OCI-LY1 (cell line): ENCODE data around the gene RPS24.

ENCODE experiments used
- H2AFZ ChIP-seq: fragments of 200-600 bp; sonication (generic), shearing (Covaris generic); 2 replicates; pipeline ENCODE4 v1.6.0; 2014; ENCODE audit warnings: antibody characterized with exemption, mild to moderate bottlenecking, low read length
- H3F3A ChIP-seq: fragments of 200-600 bp; sonication (generic), shearing (Covaris generic); 2 replicates; pipeline ENCODE4 v1.6.0; 2014; ENCODE audit warnings: mild to moderate bottlenecking, antibody characterized with exemption, low read length, moderate library complexity; ENCODE audit not compliant: insufficient read depth
- H3K27ac ChIP-seq: fragments of 200-600 bp; sonication (generic); 2 replicates; pipeline ENCODE4 v1.5.1; 2014; ENCODE audit warnings: low read length, mixed run types, mild to moderate bottlenecking, low read depth; ENCODE audit not compliant: poor library complexity, severe bottlenecking
- H3K27me3 ChIP-seq: fragments of 200-600 bp; sonication (generic); 2 replicates; pipeline ENCODE4 v1.6.0; 2014; ENCODE audit warnings: antibody characterized with exemption, mild to moderate bottlenecking, low read length, moderate library complexity; ENCODE audit not compliant: insufficient read depth
- H3K36me3 ChIP-seq: fragments of 200-600 bp; sonication (generic); 2 replicates; pipeline ENCODE4 v1.6.1; 2014; ENCODE audit warnings: mild to moderate bottlenecking, antibody characterized with exemption, low read length, moderate library complexity, mixed read lengths; ENCODE audit not compliant: insufficient read depth
- H3K4me1 ChIP-seq: fragments of 200-600 bp; sonication (generic); 2 replicates; pipeline ENCODE4 v1.5.1; 2014; ENCODE audit warnings: mild to moderate bottlenecking, low read length, moderate library complexity; ENCODE audit not compliant: insufficient read depth, severe bottlenecking
- H3K4me2 ChIP-seq: fragments of 200-600 bp; sonication (generic), shearing (Covaris generic); 2 replicates; pipeline ENCODE4 v1.6.1; 2014; ENCODE audit warnings: low read length
- H3K4me3 ChIP-seq: fragments of 200-600 bp; sonication (generic); 2 replicates; pipeline ENCODE4 v1.5.1; 2014; ENCODE audit warnings: low read length, low read depth, mild to moderate bottlenecking, mixed read lengths; ENCODE audit not compliant: poor library complexity, severe bottlenecking
- H3K79me2 ChIP-seq: fragments of 200-600 bp; shearing (Covaris generic); 2 replicates; pipeline ENCODE4 v1.6.1; 2016; ENCODE audit warnings: mixed run types, low read length, mixed read lengths; ENCODE audit not compliant: insufficient read depth
- H3K9ac ChIP-seq: fragments of 200-600 bp; sonication (generic), shearing (Covaris generic); 2 replicates; pipeline ENCODE4 v1.6.1; 2014; ENCODE audit warnings: mild to moderate bottlenecking, low read length, mixed read lengths
- H3K9me2 ChIP-seq: fragments of 200-600 bp; sonication (generic), shearing (Covaris generic); 2 replicates; pipeline ENCODE4 v1.6.1; 2014; ENCODE audit warnings: low read depth, mild to moderate bottlenecking, low read length, mixed read lengths
- H3K9me3 ChIP-seq: fragments of 200-600 bp; shearing (Covaris generic); 2 replicates; pipeline ENCODE4 v1.6.1; 2014; ENCODE audit warnings: low read length, mixed read lengths
- H4K20me1 ChIP-seq: fragments of 200-600 bp; sonication (generic), shearing (Covaris generic); 2 replicates; pipeline ENCODE4 v1.6.0; 2016; ENCODE audit warnings: mild to moderate bottlenecking, low read length; ENCODE audit not compliant: insufficient read depth
- EZH2 ChIP-seq: fragments of 200-600 bp; sonication (generic), shearing (Covaris generic); IDR thresholded peaks from 2 replicates; pipeline ENCODE4 v1.8.0; 2017; ENCODE audit warnings: borderline replicate concordance, mixed run types, mild to moderate bottlenecking, antibody characterized with exemption, low read length, moderate library complexity, mixed read lengths
- TF ChIP-seq, protein P1 (sequence below): fragments of 200-600 bp; sonication (generic), shearing (Covaris generic); IDR thresholded peaks from 2 replicates; pipeline ENCODE4 v1.5.1; 2017; ENCODE audit warnings: mild to moderate bottlenecking, antibody characterized with exemption, low read length, moderate library complexity, mixed read lengths

Gene RPS24

DNA sequence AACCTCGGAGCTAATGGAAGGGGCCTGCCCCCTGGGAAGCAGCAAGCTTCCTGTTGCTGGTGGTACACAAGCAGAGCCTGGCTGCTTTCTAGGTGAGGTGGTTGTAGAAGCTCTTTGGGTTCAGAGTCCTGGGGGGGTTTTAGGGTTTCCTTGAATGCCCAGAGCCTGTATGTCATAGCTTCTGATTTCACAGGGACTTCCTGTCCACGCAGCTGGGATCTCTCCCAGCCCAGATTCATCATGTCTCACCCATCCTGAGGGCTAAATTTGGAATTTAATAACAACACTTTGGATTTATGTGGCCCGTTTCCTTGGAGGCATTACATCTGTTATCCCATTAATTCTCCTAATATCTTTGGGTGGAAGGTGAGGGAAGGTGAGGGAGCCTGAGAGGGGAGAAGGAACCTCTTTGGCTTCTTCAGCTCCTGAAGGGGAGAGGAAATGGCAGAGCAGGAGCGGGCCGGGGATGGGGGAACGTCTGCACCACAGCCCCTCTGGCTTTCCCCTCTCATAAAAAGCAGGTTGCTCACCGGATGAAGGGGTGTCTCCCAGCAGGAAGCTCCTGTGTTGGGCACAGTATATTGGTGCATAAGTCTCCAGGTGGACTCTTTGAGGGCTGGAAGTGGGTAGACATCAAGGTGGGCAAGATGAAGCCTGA, 19.7 kb downstream of the RPS24 start:
- no peaks in the 10 kb centered on the region for H3F3A ChIP-seq
- H3K4me1 ChIP-seq = no peaks in the 10 kb centered on the region
- TF ChIP-seq EZH2 = no peak
- TF ChIP-seq, protein P1, sequence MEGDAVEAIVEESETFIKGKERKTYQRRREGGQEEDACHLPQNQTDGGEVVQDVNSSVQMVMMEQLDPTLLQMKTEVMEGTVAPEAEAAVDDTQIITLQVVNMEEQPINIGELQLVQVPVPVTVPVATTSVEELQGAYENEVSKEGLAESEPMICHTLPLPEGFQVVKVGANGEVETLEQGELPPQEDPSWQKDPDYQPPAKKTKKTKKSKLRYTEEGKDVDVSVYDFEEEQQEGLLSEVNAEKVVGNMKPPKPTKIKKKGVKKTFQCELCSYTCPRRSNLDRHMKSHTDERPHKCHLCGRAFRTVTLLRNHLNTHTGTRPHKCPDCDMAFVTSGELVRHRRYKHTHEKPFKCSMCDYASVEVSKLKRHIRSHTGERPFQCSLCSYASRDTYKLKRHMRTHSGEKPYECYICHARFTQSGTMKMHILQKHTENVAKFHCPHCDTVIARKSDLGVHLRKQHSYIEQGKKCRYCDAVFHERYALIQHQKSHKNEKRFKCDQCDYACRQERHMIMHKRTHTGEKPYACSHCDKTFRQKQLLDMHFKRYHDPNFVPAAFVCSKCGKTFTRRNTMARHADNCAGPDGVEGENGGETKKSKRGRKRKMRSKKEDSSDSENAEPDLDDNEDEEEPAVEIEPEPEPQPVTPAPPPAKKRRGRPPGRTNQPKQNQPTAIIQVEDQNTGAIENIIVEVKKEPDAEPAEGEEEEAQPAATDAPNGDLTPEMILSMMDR = no peak
- no peaks in the 10 kb centered on the region for H3K79me2 ChIP-seq
- H3K36me3 ChIP-seq = no peaks in the 10 kb centered on the region
- H3K27me3 ChIP-seq = no peaks in the 10 kb centered on the region
- H3K27ac ChIP-seq = no peak overlapping the region
- H4K20me1 ChIP-seq = no peaks in the 10 kb centered on the region
- no peak overlapping the region for H3K4me2 ChIP-seq
- no peaks in the 10 kb centered on the region for H3K9me3 ChIP-seq
- no peak overlapping the region for H3K4me3 ChIP-seq
- H2AFZ ChIP-seq = no peak overlapping the region
- no peak overlapping the region for H3K9ac ChIP-seq
- H3K9me2 ChIP-seq = no peaks in the 10 kb centered on the region

DNA sequence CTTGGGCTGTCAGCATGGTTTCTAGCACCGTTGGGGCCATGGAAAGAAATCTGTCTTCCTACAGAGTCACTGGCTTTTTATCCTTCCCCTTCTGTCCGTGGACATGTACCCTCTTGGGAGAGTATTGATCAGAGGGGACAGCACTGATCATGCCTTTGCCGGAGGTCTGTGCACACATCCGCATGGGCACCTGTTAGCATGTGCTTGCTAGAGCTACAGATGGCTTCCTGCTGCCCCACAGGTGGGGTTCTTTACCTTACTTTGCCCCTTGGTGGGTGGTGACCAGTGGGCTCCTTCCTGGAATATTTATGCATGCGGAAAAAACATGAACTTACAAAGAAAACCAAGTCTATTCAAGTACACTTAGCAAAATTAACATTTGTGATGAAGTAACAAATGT, 24.9 kb downstream of the RPS24 start:
- Histone ChIP-seq H4K20me1 (no peaks in the 10 kb centered on the region), H3F3A (no peaks in the 10 kb centered on the region), H3K9me3 (no peaks in the 10 kb centered on the region), H3K9ac (no peak overlapping the region), H3K27me3 (no peaks in the 10 kb centered on the region), H3K9me2 (no peaks in the 10 kb centered on the region), H2AFZ (no peak overlapping the region), H3K27ac (no peak overlapping the region), H3K4me2 (no peak overlapping the region), H3K4me1 (no peaks in the 10 kb centered on the region), H3K36me3 (no peaks in the 10 kb centered on the region), H3K79me2 (no peaks in the 10 kb centered on the region), H3K4me3 (no peak overlapping the region)
- TF ChIP-seq, protein P1 = no peak
- TF ChIP-seq EZH2 = no peak

DNA sequence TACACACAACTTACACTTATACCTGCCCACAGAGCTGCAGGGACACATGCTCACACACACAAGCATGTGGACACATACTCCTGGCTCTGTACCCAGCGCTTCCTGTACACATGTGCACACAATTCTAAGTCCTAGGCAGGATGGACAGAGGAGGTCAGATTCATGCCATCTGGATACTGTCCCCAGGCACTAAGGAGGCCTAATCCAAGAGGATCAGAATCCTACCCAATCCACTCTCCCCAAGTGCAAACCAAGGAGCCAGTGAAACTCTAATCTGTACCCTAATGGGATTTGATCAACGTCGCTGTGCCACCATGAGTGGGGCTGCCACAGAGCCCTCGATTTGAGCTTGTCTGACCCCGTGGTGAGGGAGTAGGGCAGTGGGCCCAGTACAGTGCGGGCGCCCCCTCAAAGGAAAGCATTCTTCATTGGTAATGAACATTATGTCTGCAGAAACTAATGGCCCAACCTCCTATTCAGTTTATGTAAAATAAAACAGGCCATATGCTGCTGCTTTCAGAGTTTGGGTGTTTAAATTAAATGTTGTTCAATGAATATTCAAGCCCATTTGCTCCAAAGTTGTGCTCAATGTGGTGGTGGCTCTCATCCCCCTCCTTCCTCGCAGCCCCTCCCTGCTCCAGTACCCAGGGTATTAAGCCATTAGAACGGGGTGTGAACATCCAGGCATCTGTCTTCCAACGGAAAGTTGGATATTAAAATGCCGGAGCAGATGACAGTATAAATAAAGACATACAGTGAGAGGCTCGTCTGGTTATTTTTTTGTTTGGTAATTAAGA, 26.4 kb downstream of the RPS24 start:
- TF ChIP-seq, protein P1 = no peak
- no peak for TF ChIP-seq EZH2
- no peaks in the 10 kb centered on the region for H3K4me1 ChIP-seq
- H3K4me2 ChIP-seq = no peak overlapping the region
- no peaks in the 10 kb centered on the region for H3F3A ChIP-seq
- no peaks in the 10 kb centered on the region for H3K36me3 ChIP-seq
- H3K27me3 ChIP-seq = no peaks in the 10 kb centered on the region; the same call in 1 of the 2 replicates
- no peaks in the 10 kb centered on the region for H3K79me2 ChIP-seq
- H3K4me3 ChIP-seq = no peak overlapping the region
- H2AFZ ChIP-seq = no peak overlapping the region
- H3K9ac ChIP-seq = no peak overlapping the region
- no peaks in the 10 kb centered on the region for H3K9me2 ChIP-seq
- H4K20me1 ChIP-seq = no peaks in the 10 kb centered on the region
- no peak overlapping the region for H3K27ac ChIP-seq
- H3K9me3 ChIP-seq = no peaks in the 10 kb centered on the region
